Natural killer cell (primary cell): Measurements from ENCODE around the gene BMP4. TPM values are rescaled to one million over a fixed set of nuclear protein-coding genes. Genes with fewer than 3 reads are reported as not detected.

Experiments
- ATAC-seq, 3 donors: fragments of 150-1000 bp in 2 of 3; fragments of 200-7000 bp in 1 of 3; cut with Tn5 transposase; 1 replicate in 1 of 3; 2 replicates in 2 of 3; pipeline ENCODE4 v1.10.0; 2021; ENCODE audit warnings: mild to moderate bottlenecking in 2 of 3, moderate library complexity in 2 of 3
- DNase-seq, 2 donors: peaks; one replicate each; pipeline versions ENCODE4 v3.0.0 to v3.0.0-alpha.2; 2013 to 2021; ENCODE audit warnings: mixed read lengths in 1 of 2
- H3K27ac ChIP-seq: one replicate; pipeline ENCODE4 v1.5.1; 2013; ENCODE audit warnings: mild to moderate bottlenecking, low read length
- H3K27me3 ChIP-seq: one replicate; pipeline ENCODE4 v1.6.1; 2013; ENCODE audit warnings: low read length; ENCODE audit not compliant: control insufficient read depth, insufficient read depth
- H3K36me3 ChIP-seq: one replicate; pipeline ENCODE4 v1.6.1; 2013; ENCODE audit warnings: low read length; ENCODE audit not compliant: control insufficient read depth, insufficient read depth
- H3K4me1 ChIP-seq: one replicate; pipeline ENCODE4 v1.6.1; 2013; ENCODE audit warnings: low read length; ENCODE audit not compliant: control insufficient read depth, insufficient read depth
- H3K4me3 ChIP-seq: one replicate; pipeline ENCODE4 v1.5.1; 2013; ENCODE audit warnings: low read length
- H3K9me3 ChIP-seq: one replicate; pipeline ENCODE4 v1.6.1; 2013; ENCODE audit warnings: low read length; ENCODE audit not compliant: control insufficient read depth, insufficient read depth
- H3K27ac Mint-ChIP-seq, 2 donors: one replicate each; pipeline ENCODE4 v1.8.0; 2022; ENCODE audit warnings: mild to moderate bottlenecking in 2 of 2, mixed read lengths in 2 of 2, moderate library complexity in 1 of 2
- H3K27me3 Mint-ChIP-seq, 2 donors: one replicate each; pipeline ENCODE4 v1.8.0; 2022; ENCODE audit warnings: low read depth in 2 of 2, mixed read lengths in 2 of 2
- H3K36me3 Mint-ChIP-seq: one replicate; pipeline ENCODE4 v1.8.0; 2022; ENCODE audit warnings: mixed read lengths
- H3K4me1 Mint-ChIP-seq, 2 donors: one replicate each; pipeline ENCODE4 v1.8.0; 2022; ENCODE audit warnings: mixed read lengths in 2 of 2
- H3K4me3 Mint-ChIP-seq: one replicate; pipeline ENCODE4 v1.8.0; 2022; ENCODE audit warnings: mild to moderate bottlenecking, moderate library complexity, mixed read lengths
- H3K9me3 Mint-ChIP-seq, 2 donors: one replicate each; pipeline ENCODE4 v1.8.0; 2022; ENCODE audit warnings: mixed read lengths in 2 of 2
- CTCF ChIP-seq: fragments of 200-600 bp; IDR thresholded peaks from one replicate; pipeline ENCODE4 v1.8.0; 2022; ENCODE audit warnings: antibody characterized with exemption
- WGBS: methylation state at CpG from one replicate; pipeline ENCODE4 v1.1.7; 2013; ENCODE audit warnings: missing lambda C conversion rate; ENCODE audit not compliant: insufficient coverage; 5-methylcytosine and 5-hydroxymethylcytosine counted together
- intact Hi-C: fragments of 100-400 bp; cut with micrococcal nuclease; formaldehyde crosslinking; loops from one replicate; pipeline ENCODE4 v1.14.2; 2022
- total RNA-seq, 4 donors: library from RNA; stranded (reverse); fragments of 120-200 nt in 1 of 4; gene quantifications; one replicate each; pipeline versions ENCODE4 v1.2.3 to v1.2.4, GENCODE V29; 2013 to 2022

BMP4 gene
- total RNA-seq, 3 donors from 2014 or later (not counting 1 experiment from before 2014, with no cell fraction given): 0.45 TPM; not detected in 2

DNA sequence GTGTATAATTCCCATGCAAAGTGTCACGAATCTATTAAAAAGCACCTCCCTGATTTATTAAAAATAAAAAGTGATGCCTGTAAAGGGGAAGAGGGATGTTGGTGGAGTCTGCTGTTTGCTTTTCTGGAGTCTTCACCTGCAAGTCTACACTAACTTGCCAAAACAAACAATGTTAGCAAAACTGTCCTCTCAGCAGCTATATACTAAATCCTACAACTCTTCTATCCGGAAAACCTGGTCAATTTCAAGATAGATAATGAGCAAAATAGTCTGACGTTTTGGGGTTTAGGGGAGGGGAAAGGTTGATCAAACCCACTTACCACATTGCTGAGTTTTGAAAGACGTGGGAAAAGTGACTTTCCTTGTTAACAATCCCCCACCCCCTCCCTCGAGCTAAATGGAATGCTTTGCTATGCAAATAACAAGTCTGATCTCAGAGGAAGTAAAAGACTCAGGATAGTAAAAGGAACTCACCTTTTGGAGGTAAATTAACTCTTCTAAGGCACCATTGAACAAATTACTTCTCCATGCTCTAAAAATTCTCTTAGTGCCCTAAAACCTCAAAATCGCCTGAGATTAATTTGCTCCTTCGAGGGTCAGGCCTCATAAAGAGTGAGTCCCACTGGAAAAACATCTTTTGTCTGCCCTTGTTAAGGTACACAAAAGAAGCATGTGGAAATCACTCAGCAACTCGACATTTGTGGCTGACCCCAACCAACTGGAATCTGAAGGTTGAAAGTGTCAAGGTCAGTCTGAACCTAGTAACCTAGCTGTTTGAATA lies 13.5 kb downstream of the BMP4 start:
- no peak for TF ChIP-seq CTCF
- intact Hi-C loops: no loop called here
- no peaks in the 10 kb centered on the region for H3K4me1 Mint-ChIP-seq
- Histone ChIP-seq H3K27ac (no peak overlapping the region), H3K9me3 (no peaks in the 10 kb centered on the region), H3K36me3 (no peaks in the 10 kb centered on the region), H3K27me3 (peaks cover 13% of the 10 kb centered on the region), H3K4me1 (no peaks in the 10 kb centered on the region), H3K4me3 (no peak overlapping the region)
- DNase-seq: no peak
- no peak for ATAC-seq
- no peaks in the 10 kb centered on the region for H3K9me3 Mint-ChIP-seq
- WGBS: 39% methylated on average over 4 of the region's 8 CpGs
- H3K27me3 Mint-ChIP-seq: peaks cover 14 to 37% of the 10 kb centered on the region in 2 donors
- peaks cover 11% of the 10 kb centered on the region for H3K36me3 Mint-ChIP-seq
- H3K4me3 Mint-ChIP-seq: no peak overlapping the region
- H3K27ac Mint-ChIP-seq: no peak overlapping the region

GRCh38 chr14:53938136-53938837 lies 18.3 kb downstream of the BMP4 start:
- TF ChIP-seq CTCF: no peak
- no peaks in the 10 kb centered on the region for H3K36me3 ChIP-seq
- Mint-ChIP-seq H3K36me3 (peaks cover under 1% of the 10 kb centered on the region), H3K4me3 (no peak overlapping the region), H3K27ac (no peak overlapping the region), H3K27me3 (peaks cover 0 to 2% of the 10 kb centered on the region in 2 donors), H3K4me1 (no peaks in the 10 kb centered on the region), H3K9me3 (peaks cover 0 to 3% of the 10 kb centered on the region in 2 donors)
- no peaks in the 10 kb centered on the region for H3K27me3 ChIP-seq
- no peak overlapping the region for H3K27ac ChIP-seq
- no peak overlapping the region for H3K4me3 ChIP-seq
- 90% methylated on average over 7 of the region's 7 CpGs for WGBS
- H3K4me1 ChIP-seq: no peaks in the 10 kb centered on the region
- DNase-seq (no peak), ATAC-seq (no peak)
- intact Hi-C loops: no loop called here
- H3K9me3 ChIP-seq: no peaks in the 10 kb centered on the region

- H3K36me3 Mint-ChIP-seq: no peaks in the 10 kb centered on the region
- no peaks in the 10 kb centered on the region for H3K4me1 ChIP-seq
- H3K27me3 Mint-ChIP-seq: no peaks in the 10 kb centered on the region
- ATAC-seq (no peak), DNase-seq (no peak)
- no peak overlapping the region for H3K27ac ChIP-seq
- no peak overlapping the region for H3K27ac Mint-ChIP-seq
- no peaks in the 10 kb centered on the region for H3K9me3 ChIP-seq
- intact Hi-C loops: no loop called here
- no peak overlapping the region for H3K4me3 Mint-ChIP-seq
- no peak for TF ChIP-seq CTCF
- peaks cover 0 to 3% of the 10 kb centered on the region in 2 donors for H3K9me3 Mint-ChIP-seq
- 80% methylated on average over 3 of the region's 7 CpGs for WGBS
- no peaks in the 10 kb centered on the region for H3K4me1 Mint-ChIP-seq
- H3K4me3 ChIP-seq: no peak overlapping the region
- H3K27me3 ChIP-seq: no peaks in the 10 kb centered on the region
- H3K36me3 ChIP-seq: no peaks in the 10 kb centered on the region
These were observed 21.7 kb downstream of the BMP4 start for GRCh38 chr14:53934778-53935414.
